Left ventricle myocardium superior (tissue), 1 donor: ENCODE data around the gene HMBS. TPM values are rescaled to one million over a fixed set of nuclear protein-coding genes. Genes with fewer than 3 reads are reported as not detected.
"Not testable (repeated sequence)": the region's sequence is repeated elsewhere in the genome, so short reads cannot be mapped to it uniquely, and the experiment has no call there.

Experiments used
- ATAC-seq: fragments of 200-7000 bp; cut with Tn5 transposase; one replicate; pipeline ENCODE4 v1.9.1; 2020; ENCODE audit warnings: mild to moderate bottlenecking, moderate library complexity
- DNase-seq: peaks from one replicate; pipeline ENCODE4 v3.0.0-alpha.2; 2020
- intact Hi-C: fragments of 100-400 bp; cut with micrococcal nuclease; formaldehyde crosslinking; loops from one replicate; pipeline ENCODE4 v1.11.0; 2022
- total RNA-seq: library from RNA; stranded (reverse); fragmentation: NEBNext Ultra II Directional; extraction: Animal tissue kit (Norgen Biotek cat#: 25700); gene quantifications from one replicate; pipeline ENCODE4 v1.2.1, GENCODE V29; 2021
- donor health status: DM: no; HTN: yes; CAD: no; lungs with severe emphysema.

Gene HMBS
- total RNA-seq, 1 donor from 2014 or later: 24.9 TPM

DNA sequence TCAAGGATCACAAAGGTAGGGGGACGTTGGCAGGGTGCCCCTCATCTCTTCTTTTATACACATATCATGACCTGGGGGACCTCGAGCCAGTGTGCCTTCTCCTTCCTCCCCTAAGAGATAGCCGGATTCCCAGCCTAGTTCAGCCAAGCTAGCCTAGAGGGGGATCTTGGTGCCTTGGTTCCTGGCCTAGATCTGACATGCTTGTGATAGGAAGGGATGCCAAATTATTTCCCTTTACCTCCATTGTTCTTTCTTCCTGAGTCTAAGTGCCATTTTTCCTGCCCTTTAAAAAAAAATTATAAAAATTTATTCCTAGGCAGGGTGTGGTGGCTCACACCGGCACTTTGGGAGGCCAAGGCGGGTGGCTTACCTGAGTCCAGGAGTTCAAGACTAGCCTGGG, 29.7 kb downstream of the HMBS start:
- intact Hi-C loops: no loop called here
- no peak for DNase-seq
- no peak for ATAC-seq

DNA sequence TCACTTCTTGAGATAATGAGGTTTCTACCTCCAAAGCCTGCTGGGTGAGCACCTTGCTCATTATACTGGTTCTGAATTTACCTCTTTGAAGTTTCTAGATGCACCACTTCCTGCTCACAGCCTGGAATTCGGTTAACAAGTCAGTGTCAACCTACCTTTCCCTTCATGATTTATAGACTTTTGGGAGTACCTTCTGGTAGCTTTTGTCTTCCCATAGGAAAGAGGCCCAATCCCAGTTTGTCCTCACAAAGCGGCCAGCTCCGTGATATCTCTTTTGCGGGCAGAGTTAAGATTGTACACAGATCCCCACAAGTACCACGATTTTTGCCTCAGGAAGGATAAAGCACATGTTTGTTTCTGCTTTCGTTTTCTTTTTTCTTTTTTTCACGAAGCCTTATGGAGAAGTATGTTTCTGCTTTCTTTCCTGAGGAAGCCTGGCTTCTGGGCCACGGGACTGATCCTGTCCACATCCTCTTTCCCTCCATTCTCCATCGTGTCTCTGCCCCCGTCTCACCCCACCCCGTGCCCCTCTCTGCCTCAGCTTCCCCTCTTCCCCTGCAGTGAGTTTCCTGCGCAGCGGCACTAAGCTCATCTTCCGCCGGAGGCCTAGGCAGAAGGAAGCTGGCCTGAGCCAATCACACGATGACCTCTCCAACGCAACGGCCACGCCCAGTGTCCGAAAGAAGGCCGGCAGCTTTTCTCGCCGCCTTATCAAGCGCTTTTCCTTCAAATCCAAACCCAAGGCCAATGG, 31.0 kb downstream of the HMBS start:
- DNase-seq (peak; percentile 66), ATAC-seq (peak; percentile 60)
- intact Hi-C loops: no loop called here

DNA sequence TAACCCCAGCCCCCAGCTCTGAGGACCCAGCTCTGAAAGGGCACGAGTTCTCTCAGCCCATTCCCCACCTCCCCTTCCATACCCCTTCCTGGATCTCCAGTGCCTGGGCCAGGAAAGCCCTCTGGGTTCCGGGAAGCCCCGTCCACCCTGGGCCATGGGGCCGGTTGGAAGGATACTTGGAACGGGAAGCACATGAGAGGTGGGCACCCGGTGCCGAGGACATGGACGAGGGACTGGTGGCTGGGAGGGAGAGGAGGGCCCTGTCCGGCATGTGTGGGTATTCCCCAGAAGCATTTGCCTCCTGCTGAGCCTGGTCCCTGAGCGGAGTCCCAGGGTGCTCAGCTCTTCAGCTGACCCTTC, 31.5 kb downstream of the HMBS start:
- DNase-seq (no peak), ATAC-seq (no peak)
- intact Hi-C loops: no loop called here

DNA sequence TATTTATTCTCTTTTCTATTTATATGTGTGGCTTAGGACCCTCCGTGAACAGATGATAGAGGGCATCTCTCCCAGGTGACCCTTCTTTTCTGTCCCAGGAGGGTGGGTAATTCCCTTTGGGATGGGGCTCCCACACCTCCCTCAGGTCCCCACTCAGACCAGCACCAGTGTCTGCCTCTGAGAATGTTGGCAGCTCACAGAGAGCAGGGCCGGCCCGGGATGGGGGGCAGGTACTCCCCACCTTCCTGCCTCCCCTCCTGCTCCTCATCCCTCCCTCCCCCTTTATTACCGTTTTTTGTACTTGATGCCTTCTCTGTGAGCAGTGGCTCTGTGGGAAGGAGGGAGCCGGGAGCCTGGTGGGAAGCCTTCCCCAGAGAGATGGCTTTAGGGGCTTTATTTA, 31.9 kb downstream of the HMBS start:
- DNase-seq (no peak), ATAC-seq (no peak)
- intact Hi-C loops: no loop called here

DNA sequence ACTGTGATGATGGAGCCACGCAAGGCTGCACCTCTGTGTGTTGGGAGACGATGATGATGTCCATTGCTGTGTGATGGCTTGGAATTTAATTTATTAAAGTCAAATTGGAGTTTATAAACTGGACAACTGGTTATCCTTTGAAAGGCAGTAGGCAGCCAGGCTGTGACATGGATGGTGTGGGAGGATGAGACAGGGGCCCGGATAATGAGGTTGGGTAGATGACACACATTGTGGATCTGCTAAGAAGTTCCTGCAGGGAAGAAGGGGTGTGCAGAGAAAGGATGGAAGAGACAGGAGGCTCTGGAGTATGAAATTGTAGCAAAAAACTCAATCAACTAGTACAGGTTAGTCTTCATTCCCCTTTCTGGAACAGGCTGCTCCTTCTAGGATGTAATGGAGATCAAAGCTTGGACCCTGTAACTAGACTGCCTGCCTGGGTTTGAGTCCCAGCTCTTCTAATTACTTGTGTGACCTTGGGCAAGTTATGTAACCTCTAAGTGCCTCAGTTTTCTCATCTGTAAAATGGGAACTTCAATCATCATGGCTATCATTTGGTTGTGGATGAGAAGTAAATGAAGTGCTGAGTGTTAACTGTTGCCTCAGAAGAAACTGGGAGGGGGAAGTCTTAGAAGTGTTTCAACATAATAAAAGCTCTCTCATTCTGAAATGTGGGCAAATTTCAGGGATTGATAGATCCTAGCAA, 32.5 kb downstream of the HMBS start:
- DNase-seq (no peak), ATAC-seq (no peak)
- intact Hi-C loops: no loop called here

DNA sequence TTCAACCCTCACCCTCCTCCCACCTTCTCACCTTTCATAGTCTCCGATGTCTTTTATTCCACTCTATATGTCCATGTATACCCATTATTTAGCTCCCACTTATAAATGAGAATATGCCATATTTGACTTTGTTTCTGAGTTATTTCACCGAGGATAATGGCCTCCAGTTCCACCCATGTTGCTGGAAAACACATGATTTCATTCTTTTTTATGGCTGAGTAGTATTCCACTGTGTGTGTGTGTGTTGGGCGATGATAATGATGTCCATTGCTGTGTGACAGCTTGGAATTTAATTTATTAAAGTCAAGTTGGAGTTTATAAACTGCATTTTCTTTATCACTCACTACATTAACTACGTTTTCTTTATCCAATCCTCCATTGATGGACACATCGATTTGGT, 33.5 kb downstream of the HMBS start:
- intact Hi-C loops: no loop called here
- DNase-seq (no peak), ATAC-seq (no peak)

DNA sequence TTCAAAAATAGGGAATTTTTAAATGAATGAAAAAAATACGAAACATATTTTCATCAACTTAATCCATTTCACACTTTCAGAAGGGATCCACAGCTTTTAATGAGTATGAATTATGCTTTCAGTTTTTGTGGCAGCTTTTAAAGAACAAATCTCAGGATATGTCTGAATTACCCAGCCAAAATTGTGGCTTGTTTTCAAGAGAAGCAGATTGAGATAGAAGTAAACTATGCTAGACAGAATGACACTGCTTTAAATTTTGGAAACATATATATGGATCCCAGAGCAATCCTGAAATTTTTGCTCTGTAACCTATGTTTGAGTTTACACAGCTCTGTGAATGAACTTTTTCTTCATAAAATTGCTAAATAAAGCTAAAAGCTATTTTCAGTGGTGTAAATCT, 34.3 kb downstream of the HMBS start:
- DNase-seq: no peak
- no peak for ATAC-seq
- intact Hi-C loops: no loop called here

DNA sequence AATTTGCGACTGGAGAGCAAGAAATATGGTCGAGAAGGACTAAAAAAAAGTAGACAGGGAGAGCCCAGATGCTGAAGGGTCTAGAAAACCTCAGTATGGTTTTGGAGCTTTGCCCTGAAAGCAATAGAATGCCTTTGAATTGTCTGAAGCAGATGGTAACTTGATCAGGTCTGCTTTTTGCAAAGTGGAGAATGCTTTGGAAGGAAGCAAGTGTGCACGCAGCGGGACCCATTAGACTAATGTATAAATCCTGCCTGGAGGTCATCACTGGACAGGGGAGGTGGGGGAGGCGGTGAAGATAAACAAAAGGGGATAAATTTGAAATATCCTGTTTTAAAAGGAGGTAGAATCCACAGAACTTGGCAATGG, 35.9 kb downstream of the HMBS start:
- intact Hi-C loops: no loop called here
- DNase-seq (no peak), ATAC-seq (no peak)

DNA sequence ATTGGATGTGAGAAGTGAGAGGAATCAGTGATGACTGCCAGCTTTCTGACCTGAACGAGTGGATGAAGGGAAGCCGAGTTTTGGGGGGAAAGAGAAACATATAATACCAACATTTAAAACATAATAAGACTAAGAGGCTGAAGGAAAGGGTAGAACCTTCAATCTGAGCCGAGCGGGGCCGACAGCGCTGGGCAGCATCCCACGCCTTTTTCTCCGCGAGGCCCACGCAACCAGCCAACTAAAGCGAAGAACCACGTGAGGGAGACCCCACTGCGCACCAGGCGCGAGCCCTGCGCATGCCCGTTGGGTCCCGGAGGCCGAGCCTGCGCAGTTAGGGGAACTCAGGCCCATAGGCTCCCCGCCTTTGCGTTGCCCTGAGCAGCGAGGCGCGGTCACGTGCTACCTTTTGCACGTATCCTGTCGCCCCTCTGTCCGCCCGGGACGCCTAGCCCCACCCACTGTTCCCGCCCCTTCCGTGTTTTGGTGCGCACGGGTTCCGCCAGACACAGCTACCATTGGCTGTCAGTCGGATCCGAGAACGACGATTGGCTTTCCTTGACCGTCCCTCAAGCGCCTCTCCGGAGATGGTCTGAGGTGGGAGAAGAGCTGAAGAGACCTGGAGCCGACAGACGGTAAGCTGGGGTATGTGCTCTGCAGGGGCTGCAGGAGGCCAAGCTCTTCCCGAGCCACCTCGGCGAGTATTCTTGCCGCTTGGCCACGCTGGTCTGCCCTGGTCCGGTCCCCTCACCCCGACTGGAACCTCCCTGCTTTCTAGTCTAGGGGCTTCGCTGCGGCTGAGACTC, 36.5 kb downstream of the HMBS start, which contains the start of gene HINFP:
Gene HINFP, plus strand, starts transcription at position 573 of the 803 bp plus-strand sequence. CDS start 5,365 bp downstream, outside the sequence.
- peak; percentile 100 for DNase-seq
- intact Hi-C loops: no loop called here
- peak; percentile 99 for ATAC-seq

DNA sequence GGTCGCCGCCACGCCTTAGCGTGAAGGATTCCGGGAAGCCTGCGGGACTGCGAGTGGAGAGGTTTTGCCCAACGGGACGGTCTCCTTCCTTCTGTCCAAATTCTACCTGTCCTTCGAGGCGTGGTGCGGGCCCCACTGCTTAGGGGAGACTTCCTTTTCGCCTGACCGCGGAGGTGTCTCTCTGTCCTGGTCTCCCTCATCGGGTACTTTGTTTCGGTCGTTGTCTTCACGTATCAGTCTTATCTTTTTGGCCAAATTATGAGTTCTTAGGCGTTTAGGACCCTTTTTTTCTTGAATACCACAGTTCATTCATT, 37.1 kb downstream of the HMBS start:
- ATAC-seq: no peak
- intact Hi-C loops: no loop called here
- no peak for DNase-seq

DNA sequence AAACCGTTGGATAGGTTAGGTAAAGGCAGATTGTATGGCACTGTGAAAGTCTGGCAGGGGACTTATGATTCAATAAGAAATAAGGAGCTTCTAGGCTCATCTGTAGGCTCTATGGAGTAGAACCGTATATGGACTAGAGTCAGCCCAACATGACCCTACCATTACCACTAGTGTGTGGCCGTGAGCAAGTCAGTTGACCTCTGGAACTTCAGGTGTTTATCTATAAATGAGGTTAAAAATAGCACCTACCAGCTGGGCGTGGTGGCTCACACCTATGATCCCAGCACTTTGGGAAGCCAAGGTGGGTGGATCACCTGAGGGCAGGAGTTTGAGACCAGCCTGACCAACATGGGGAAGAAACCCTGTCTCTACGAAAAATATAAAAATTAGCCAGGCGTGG, 41.1 kb downstream of the HMBS start:
- intact Hi-C loops: no loop called here
- ATAC-seq (no peak), DNase-seq (no peak)

DNA sequence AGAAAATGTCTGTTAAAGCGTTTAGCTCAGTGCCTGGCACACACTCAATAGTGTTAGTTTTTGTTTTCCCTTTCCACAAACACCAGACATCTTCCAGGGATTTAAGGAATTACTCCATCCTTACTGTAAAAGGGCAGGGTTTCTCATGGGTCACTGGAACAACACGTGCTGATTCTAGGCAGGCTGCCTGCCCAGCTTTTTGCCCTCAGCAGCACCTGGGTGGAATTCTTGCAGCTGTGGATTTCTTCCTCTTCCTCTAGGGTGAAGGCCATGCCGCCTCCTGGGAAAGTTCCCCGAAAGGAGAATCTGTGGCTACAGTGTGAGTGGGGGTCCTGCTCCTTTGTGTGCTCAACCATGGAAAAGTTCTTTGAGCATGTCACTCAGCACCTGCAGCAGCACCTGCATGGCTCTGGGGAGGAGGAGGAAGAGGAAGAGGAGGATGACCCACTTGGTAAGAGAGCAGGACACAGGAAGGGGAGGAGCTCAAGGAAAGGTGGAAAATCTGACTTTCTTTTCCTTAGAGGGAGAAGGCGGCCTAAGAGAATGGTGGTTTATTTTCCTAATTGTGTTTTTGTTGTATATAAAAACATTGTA, 42.1 kb downstream of the HMBS start:
- intact Hi-C loops: no loop called here
- DNase-seq (no peak), ATAC-seq (no peak)

DNA sequence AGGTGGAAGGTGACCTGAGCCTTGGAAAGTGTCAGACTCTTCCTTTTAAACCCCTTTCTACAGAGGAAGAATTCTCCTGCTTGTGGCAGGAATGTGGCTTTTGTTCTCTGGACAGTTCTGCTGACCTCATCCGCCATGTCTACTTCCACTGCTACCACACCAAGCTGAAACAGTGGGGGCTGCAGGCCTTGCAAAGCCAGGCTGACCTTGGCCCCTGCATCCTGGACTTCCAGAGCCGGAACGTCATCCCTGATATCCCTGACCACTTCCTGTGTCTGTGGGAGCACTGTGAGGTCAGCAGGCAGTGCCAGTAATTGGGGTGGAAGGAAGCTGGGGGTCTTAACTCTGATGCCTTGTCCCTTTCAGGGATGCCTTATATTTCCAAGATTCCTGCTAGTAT, 46.0 kb downstream of the HMBS start:
- no peak for ATAC-seq
- intact Hi-C loops: no loop called here
- no peak for DNase-seq

DNA sequence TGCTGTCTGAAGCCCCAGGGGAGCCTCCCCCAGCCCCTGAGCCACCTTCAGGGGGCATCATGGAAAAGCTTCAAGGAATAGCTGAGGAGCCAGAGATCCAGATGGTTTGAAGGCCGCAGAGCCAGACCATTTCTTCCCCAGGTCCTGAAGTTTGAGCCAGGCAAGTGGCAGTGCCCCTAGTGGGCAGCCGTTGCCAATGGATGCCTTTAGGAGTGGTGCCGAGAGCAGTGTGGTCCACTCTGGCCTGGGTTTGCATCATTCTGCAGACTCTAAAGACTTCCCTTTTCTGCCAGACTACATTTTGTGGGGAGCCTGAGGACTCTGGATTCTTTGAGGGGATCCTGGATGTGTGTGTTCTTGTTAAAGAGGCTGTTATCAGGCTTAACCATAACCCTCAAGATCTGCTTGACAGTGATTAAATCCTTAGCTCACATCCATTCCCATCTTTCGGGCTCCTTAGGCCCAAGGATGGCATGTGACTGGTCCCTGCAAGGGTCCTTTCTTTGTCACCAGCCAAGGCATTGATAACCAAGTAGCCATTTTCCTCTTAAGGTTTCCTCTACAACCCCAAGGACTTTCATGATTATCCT, 49.8 kb downstream of the HMBS start:
- ATAC-seq (peak; percentile 45), DNase-seq (no peak)
- intact Hi-C loops: no loop called here

DNA sequence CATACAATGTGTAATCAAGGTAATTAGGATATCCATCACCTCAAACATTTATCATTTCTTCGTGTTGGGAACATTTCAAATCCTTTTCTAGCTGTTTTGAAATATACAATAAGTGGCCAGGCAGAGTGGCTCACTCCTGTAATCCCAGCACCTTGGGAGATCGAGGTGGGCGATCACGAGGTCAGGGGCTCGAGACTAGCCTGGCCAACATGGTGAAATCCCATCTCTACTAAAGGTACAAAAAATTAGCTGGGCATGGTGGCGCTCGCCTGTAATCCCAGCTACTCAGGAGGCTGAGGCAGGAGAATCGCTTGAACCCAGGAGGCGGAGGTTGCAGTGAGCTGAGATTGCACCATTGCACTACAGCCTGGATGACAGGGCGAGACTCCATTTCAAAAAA, 54.6 kb downstream of the HMBS start:
- ATAC-seq, intact Hi-C loops, DNase-seq: not testable (repeated sequence)

Other genes with a start within 250 kb of the HMBS start
- gene CXCR5, start 201.0 kb upstream of the HMBS start, total RNA-seq: not detected
- gene BCL9L, start 159.0 kb upstream of the HMBS start, total RNA-seq: 44.7 TPM
- gene UPK2, start 128.6 kb upstream of the HMBS start, total RNA-seq: not detected
- gene FOXR1, start 113.1 kb upstream of the HMBS start, total RNA-seq: not detected
- 9.4 TPM for gene CENATAC, start 86.7 kb upstream of the HMBS start, total RNA-seq
- gene RPS25, start 66.5 kb upstream of the HMBS start, total RNA-seq: 813 TPM
- 30.4 TPM for gene TRAPPC4, start 66.1 kb upstream of the HMBS start, total RNA-seq
- 8.1 TPM for gene SLC37A4, start 54.0 kb upstream of the HMBS start, total RNA-seq
- gene HYOU1, start 27.7 kb upstream of the HMBS start, total RNA-seq: 64.0 TPM
- gene VPS11, start 17.1 kb upstream of the HMBS start, total RNA-seq: 23.0 TPM
- 18.6 TPM for gene DPAGT1, start 17.0 kb downstream of the HMBS start, total RNA-seq
- 9.6 TPM for gene C2CD2L, start 22.5 kb downstream of the HMBS start, total RNA-seq
- gene HINFP, start 36.7 kb downstream of the HMBS start, total RNA-seq: 12.8 TPM
- 1.1 TPM for gene ABCG4, start 64.2 kb downstream of the HMBS start, total RNA-seq
- gene NLRX1, start 83.8 kb downstream of the HMBS start, total RNA-seq: 31.2 TPM
- 1.1 TPM for gene NHERF4, start 100.6 kb downstream of the HMBS start, total RNA-seq
- 7.1 TPM for gene CBL, start 121.5 kb downstream of the HMBS start, total RNA-seq
- gene MCAM, start 232.2 kb downstream of the HMBS start, total RNA-seq: 44.7 TPM
- gene RNF26, start 249.6 kb downstream of the HMBS start, total RNA-seq: 13.2 TPM